Raji (cell line): ENCODE data around the gene APMAP.

Source experiments
- POLR2A ChIP-seq: IDR thresholded peaks from 2 replicates; pipeline ENCODE4 v1.6.1; 2011; ENCODE audit warnings: low read depth, low read length, control low read depth; ENCODE audit not compliant: insufficient read depth

Gene APMAP

DNA sequence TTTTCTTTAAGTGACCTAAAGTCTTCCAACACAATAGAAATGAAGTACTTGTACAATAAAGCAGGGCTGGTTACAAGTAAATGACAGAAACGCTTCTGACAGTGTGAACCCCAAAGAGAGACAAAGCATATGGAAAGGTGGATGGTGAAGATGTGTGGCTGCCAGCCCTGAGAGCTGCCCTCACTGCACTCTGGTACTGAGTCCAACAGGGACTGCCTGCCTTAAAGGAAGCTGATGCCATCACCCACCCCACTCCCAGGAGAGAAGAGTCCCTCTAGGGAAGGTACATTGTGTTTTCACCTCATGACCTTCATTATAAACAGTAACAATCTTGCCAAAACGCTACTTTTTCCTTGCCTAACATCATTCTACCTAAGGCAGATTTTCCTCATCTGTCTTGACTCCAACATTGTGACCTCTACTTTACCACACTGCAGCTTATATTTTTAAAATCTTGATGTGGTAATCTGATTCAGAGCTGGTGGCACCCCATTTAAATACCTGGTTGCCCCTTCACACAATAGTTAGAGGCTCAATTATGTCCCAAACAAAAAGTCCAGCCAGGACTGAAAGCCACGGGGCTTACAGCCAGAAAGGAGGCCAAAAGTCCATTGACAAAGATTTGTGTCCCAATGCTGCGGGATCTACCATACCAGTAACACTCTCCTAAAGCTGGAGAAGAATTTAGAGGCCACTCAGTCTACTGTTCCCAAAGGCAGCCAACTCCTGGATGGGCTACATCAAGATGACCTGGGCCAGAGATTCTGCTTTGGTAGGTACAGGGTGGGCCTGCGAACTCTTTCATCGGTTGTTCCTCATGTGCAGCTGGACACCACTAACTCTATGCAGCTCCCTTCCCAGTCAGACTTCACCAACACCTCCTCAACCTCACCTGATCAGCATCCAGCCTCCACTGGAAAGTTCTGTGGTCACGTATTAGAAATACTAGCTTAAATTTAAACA is 4.4 kb downstream of the APMAP start:
- no peak for TF ChIP-seq POLR2A

DNA sequence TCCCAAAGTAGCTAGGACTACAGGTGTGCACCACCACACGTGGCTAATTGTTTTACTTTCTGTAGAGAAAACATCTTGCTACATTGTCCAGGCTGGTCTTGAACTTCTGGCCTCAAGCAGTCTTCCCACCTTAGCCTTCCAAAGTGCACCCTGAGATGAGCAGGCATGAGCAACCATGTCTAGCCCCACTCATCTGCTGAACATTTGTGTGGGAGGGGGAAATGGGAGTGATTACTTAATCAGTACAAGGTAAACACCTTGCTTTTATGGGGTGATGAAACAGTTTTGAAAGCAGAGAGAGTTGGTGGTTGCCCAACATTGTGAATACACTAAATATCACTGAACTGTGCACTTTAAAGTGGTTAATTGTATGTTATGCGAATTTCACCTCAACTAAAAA is 5.3 kb downstream of the APMAP start:
- TF ChIP-seq POLR2A: no peak

DNA sequence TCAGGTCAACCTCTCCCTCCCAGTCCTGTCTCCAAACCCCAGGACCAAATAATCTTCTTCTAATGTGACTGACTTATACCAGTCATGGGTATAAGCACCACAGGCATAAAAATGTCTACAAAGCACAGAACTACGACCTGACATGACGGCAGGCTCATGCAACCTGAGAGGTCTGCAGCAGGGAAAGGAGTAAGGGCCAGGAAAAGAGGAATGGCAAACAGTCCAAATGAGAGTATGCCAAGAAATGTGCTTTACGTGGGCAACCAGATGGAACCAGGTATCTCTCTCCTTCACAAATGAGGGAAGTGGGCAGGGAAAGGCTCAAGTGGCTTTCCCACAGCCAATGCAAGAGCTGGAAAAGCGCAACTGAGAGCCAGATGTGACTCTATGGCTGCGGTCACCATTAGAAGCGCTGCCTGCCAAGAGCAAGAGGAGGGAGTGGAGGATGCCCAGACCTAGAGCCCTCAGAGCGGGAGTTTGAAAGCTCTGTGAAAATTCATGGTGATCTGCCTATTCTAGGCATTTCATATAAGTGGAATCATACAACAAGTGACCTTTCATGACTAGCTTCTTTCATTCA is 6.0 kb downstream of the APMAP start:
- no peak for TF ChIP-seq POLR2A

DNA sequence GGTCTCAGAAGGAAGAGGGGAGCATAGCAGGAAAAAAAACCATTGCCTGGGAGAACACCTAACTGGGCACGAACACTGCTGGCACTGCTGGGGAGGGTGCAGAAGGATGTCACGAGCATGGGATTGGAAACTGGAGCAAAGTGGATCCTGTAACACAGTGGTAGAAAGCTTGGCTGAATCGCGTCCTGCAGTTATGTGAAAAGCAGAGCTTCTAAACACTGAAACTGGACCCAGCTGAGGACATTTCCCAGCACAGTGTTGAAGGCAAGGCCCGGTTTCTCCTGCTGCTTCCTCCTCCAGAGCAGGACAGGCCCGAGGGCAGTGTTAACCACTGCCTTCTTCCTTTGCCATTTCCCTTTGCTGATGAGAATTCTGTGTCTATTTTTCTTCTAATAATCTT is 6.7 kb downstream of the APMAP start:
- TF ChIP-seq POLR2A: no peak

DNA sequence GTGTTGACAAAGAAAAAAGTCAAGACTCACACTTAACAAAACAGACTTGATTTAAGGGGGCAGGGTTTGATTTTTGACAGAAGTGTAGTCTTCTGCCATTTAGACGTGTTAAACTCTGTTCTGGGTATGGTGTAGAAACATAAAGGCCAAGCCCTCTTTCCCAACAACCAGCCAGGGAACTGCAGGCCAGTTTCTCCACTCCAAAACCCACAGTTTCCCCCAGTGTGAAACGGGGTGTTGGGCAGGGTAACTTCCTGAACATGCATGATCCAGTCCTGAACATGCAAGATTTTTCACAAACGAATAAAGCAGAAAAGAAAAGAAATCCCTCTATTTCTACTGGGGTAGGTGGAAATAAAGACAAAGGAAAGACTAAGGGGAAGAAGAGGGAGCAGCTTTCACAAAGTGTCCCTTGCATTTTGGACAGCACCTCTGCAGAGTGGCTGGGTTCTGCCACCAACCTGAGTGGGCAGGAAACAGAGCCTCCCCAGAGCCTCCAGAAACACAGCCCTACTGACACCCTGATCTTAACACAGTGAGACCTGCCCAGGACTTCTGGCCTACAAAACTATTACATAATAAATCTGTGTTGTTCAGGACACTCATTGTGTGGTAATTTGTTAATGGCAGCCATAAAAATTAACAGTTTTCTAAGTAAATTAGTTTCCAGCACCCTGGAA is 7.5 kb downstream of the APMAP start:
- TF ChIP-seq POLR2A: no peak

DNA sequence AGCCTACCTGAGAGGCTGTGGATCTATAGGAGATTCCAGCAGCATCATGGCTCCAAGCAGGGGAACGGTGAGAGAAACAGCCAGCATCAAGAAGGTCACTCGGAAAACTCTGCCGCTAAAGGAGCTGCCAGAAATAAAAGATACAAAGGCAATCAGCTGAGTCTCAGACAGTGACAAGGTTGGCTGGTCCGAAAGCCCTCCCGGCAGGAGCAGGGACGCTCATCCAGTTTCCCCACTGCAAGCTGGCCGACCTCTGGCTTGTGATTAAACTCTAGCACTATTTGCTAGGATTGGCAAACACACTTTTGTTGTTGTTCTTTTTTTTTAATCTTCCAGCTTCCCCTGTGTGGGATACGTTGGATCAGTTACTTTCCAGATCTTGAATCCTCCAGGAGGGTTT is 8.7 kb downstream of the APMAP start:
- no peak for TF ChIP-seq POLR2A

DNA sequence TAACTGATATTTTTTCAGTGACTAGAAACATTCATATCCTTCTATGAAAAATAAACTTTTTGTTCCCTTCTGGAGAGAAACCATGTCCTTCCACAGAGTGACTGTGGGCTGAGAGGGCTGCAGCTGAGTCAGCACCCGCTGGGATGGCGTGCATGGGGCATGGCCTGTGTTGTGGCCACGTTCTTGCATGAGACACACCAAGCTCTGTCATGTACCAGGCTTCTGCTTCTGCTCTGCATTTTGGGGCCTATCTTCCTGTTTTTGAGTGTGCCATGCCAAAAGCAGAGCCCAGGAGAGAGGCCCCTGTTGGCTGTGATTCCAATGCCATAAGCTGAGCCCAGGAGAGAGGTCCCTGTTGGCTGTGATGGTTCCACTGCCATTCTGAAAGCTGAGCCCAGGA is 10.8 kb downstream of the APMAP start:
- no peak for TF ChIP-seq POLR2A

DNA sequence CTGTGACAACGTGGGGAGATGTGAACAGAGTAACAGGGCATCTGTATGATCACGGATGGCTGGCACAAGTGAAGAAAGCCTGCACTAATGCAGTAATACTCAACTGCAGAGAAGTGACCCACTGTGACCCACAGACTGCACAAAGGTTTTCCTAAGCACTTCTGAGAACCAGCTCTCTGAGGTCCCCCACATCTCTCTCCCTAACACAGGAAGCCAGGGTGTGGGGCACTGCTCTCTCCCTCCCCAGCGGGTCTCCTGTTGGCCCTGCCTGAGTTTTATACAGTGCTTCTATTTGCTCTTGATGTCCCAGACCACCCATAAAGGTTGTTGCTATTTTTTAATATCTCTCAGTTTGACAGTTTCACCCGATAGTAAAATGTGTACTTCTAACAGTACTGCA is 11.3 kb downstream of the APMAP start:
- TF ChIP-seq POLR2A: no peak

DNA sequence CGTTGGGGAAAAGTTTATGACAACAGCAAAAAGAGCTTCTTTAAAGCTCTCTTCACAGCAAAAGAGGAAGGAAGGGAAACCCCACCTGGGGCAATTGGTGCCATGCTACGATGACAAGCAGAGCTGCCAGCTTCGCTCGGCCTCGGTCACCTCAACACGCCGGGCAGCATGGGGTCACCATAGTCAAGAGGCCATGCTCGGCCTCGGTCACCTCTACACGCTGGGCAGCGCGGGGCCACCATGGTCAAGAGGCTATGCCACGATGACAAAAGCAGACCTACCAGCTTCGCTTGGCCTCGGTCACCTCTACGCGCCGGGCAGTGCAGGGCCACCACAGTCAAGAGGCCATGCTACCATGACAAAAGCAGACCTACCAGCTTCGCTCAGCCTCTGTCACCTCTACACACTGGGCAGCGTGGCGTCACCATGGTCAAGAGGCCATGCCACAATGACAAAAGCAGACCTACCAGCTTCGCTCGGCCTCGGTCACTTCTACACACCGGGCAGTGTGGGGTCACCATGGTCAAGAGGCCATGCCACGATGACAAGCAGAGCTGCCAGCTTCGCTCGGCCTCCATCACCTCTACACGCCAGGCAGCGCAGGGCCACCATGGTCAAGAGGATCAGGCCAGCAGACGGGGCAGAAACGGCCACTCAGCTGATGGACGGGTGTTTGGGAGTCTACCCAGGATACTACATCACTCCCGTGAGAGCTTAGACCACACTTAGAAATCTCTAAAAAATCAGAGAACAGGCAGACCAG is 12.1 kb downstream of the APMAP start:
- no peak for TF ChIP-seq POLR2A

DNA sequence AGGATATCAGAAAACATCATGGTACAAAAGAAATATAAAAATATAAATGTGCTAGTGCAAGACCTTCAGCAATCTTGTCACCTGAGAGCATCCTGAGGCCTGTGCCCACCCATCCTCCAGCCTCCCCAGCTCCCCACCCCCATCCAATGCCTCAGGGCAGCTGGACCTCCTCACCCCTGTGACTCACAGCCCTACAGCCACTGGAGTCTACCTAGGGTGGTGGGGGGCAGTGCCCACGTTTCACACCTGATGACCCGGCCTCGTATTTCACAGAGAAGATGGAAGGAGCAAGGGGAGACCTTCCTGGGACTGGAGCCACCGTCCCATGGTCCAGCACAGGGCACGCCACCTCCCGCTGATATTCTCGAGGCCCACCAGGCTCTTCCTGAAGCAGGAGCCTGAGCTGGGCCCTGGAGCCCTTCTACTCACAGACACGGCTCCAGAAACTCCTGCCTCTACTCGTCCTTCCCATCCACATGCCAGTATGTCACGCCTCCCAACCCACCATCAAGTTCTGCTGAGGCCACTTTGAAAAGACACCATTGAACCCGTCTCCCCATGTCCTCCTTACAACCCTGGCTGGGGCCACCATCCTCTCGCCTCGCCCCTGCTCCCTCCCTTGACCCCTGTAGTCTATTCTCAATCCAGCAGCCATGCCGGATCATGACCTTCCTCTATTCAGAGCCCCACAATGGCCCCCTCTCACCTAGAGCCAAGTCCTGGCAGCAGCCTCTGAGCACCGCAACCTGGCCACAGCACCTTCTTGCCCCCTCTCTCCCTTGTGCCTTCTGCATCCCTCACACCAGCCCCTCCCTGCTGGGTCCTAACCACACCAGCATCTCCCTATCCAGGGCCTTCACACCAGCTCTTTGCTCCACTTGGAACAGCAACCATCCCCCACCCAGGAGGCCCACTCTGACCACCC is 13.3 kb downstream of the APMAP start:
- TF ChIP-seq POLR2A: no peak

DNA sequence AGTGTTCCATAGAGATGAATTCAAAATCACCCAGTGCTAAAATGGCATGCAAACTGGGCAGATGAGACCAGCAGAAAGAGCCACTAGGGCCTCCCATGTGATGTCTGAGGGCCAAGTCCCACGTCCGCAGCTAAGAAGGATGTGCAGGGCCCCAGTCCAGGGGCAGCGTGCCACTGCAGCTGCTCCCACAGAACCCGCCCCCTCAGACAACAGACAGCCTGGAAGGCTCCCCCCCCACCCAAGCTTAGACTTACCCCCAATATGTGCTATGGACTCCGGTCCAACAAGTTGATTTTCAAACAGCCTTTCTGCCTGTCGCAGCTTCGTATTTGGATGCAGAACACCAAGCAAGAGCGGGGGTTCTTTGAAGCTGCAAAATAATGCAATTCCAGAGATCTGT is 14.0 kb downstream of the APMAP start:
- TF ChIP-seq POLR2A: no peak

DNA sequence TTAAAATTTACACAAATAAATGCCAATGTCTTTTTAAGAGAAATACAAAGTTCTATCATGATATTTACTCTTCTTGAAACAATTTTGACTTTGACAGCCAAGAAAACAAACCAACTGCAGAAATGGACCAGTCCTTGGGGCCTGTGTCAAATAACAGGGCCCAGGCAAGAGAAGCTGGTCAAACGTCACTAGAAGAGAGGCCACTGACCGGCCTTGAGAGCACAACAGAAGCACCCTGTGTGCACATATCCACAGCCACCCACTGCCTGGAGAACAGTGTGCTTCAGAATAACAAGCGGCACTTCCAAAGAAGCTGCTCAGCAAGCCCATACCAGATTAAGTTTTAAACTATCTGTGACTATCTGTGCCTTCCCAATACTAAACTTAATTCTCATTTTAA is 14.8 kb downstream of the APMAP start:
- no peak for TF ChIP-seq POLR2A

DNA sequence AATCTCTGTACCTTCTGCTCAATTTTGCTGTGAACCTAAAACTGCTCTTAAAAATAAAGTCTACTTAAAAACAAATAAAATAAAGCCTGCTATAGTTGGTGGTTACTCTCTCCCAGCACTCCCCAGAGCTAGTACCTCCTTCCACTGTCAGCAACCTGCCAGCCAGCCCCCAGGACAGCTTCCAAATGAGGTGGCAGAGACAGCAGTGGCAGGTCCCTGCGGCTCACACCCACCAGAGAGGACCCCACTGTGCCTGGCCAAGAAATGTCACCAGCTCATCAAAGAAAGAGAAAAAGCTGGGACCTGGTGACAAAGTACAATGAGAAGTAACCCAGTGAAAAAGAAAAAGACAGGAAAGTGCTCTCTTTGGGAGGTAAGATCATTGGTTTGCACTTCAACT is 15.2 kb downstream of the APMAP start:
- no peak for TF ChIP-seq POLR2A

DNA sequence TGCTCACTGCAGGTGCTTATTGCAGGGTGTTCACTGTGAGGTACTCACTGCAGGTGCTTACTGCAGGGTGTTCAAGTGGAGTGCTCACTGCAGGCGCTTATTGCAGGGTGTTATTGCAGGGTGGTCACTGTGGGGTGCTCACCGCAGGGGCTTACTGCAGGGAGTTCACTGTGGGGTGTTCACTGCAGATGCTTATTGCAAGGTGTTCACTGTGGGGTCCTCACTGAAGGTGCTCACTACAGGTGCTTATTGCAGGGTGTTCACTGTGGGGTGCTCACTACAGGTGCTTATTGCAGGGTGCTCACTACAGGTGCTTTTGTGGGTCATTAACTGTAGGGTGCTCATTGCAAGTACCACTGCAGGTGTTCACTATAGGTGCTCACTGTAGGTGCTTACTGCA is 20.2 kb downstream of the APMAP start:
- no peak for TF ChIP-seq POLR2A
